Measurements from ENCODE around the gene KIF5A.
"Not testable (repeated sequence)": the region's sequence is repeated elsewhere in the genome, so short reads cannot be mapped to it uniquely, and the experiment has no call there.

KIF5A gene

GRCh38 chr12:57516617-57517153 is 33.2 kb upstream of the KIF5A start:
- ATAC-seq (no peak), DNase-seq (no peak)
- Mint-ChIP-seq H3K9me3 (no peaks in the 10 kb centered on the region), H3K36me3 (ENCODE audit: low read depth) (peaks cover 80% of the 10 kb centered on the region), H3K27me3 (no peaks in the 10 kb centered on the region), H3K4me1 (peaks cover 35% of the 10 kb centered on the region), H3K27ac (peak overlapping the region; percentile 49), H3K4me3 (no peak overlapping the region)

GRCh38 chr12:57517187-57517586 is 32.7 kb upstream of the KIF5A start:
- Mint-ChIP-seq H3K27me3 (peaks cover 2% of the 10 kb centered on the region), H3K4me3 (peak overlapping the region; percentile 95), H3K9me3 (no peaks in the 10 kb centered on the region), H3K4me1 (peaks cover 40% of the 10 kb centered on the region), H3K27ac (peak overlapping the region; percentile 49), H3K36me3 (ENCODE audit: low read depth) (peaks cover 75% of the 10 kb centered on the region)
- DNase-seq (no peak), ATAC-seq (no peak)

- ATAC-seq, H3K27me3 Mint-ChIP-seq, H3K9me3 Mint-ChIP-seq, DNase-seq: not testable (repeated sequence)
- H3K4me3 Mint-ChIP-seq = peak overlapping the region; percentile 95
- peaks cover 70% of the 10 kb centered on the region for H3K36me3 Mint-ChIP-seq (ENCODE audit: low read depth)
- H3K4me1 Mint-ChIP-seq = peaks cover 42% of the 10 kb centered on the region
- H3K27ac Mint-ChIP-seq = peak overlapping the region; percentile 98
Measured at GRCh38 chr12:57517718-57518117, 32.1 kb upstream of the KIF5A start.

- H3K27me3 Mint-ChIP-seq = peaks cover 2% of the 10 kb centered on the region
- no peaks in the 10 kb centered on the region for H3K9me3 Mint-ChIP-seq
- peaks cover 44% of the 10 kb centered on the region for H3K4me1 Mint-ChIP-seq
- peak overlapping the region; percentile 95 for H3K4me3 Mint-ChIP-seq
- H3K27ac Mint-ChIP-seq = peak overlapping the region; percentile 98
- DNase-seq (no peak), ATAC-seq (no peak)
- H3K36me3 Mint-ChIP-seq (ENCODE audit: low read depth) = peaks cover 64% of the 10 kb centered on the region
Measured at GRCh38 chr12:57518176-57518919, 31.5 kb upstream of the KIF5A start.

GRCh38 chr12:57518920-57519795 is 30.7 kb upstream of the KIF5A start:
- ATAC-seq = no peak
- Mint-ChIP-seq H3K4me3 (peak overlapping the region; percentile 95), H3K9me3 (no peaks in the 10 kb centered on the region), H3K27ac (peak overlapping the region; percentile 98), H3K4me1 (peaks cover 52% of the 10 kb centered on the region), H3K27me3 (peaks cover 2% of the 10 kb centered on the region), H3K36me3 (ENCODE audit: low read depth) (peaks cover 59% of the 10 kb centered on the region)
- no peak for DNase-seq

- H3K4me1 Mint-ChIP-seq = peaks cover 58% of the 10 kb centered on the region
Measured at GRCh38 chr12:57519796-57520052, 30.1 kb upstream of the KIF5A start.

GRCh38 chr12:57520053-57520818 is 29.6 kb upstream of the KIF5A start, which contains the start of gene DDIT3:
TSS of gene DDIT3 (minus strand) at chr12:57520514. CDS start at chr12:57517406, 3,108 bp downstream.
- Mint-ChIP-seq H3K9me3 (no peaks in the 10 kb centered on the region), H3K4me1 (peaks cover 61% of the 10 kb centered on the region), H3K36me3 (ENCODE audit: low read depth) (peaks cover 50% of the 10 kb centered on the region), H3K27me3 (peaks cover 2% of the 10 kb centered on the region), H3K4me3 (peak within 1 kb of the TSS; percentile 95), H3K27ac (peak within 1 kb of the TSS; percentile 98)
- ATAC-seq = peak; percentile 75
- DNase-seq = peak; percentile 100

More at GRCh38 chr12:57519796-57520052, 30.1 kb upstream of the KIF5A start:
- no peaks in the 10 kb centered on the region for H3K9me3 Mint-ChIP-seq
- DNase-seq (peak; percentile 37), ATAC-seq (no peak)
- H3K27me3 Mint-ChIP-seq = peaks cover 2% of the 10 kb centered on the region
- H3K36me3 Mint-ChIP-seq (ENCODE audit: low read depth) = peaks cover 53% of the 10 kb centered on the region
- H3K4me3 Mint-ChIP-seq = peak overlapping the region; percentile 95
- peak overlapping the region; percentile 98 for H3K27ac Mint-ChIP-seq

- Mint-ChIP-seq H3K36me3 (ENCODE audit: low read depth) (peaks cover 37% of the 10 kb centered on the region), H3K4me1 (peaks cover 59% of the 10 kb centered on the region), H3K27ac (peak overlapping the region; percentile 98), H3K4me3 (peak overlapping the region; percentile 95), H3K27me3 (peaks cover 2% of the 10 kb centered on the region), H3K9me3 (no peaks in the 10 kb centered on the region)
- no peak for ATAC-seq
- peak; percentile 39 for DNase-seq
Measured at GRCh38 chr12:57521525-57522010, 28.3 kb upstream of the KIF5A start.

- Mint-ChIP-seq H3K4me1 (peaks cover 58% of the 10 kb centered on the region), H3K4me3 (peak within 1 kb of the TSS; percentile 95), H3K27me3 (peaks cover 2% of the 10 kb centered on the region), H3K9me3 (no peaks in the 10 kb centered on the region), H3K27ac (peak within 1 kb of the TSS; percentile 98), H3K36me3 (ENCODE audit: low read depth) (peaks cover 34% of the 10 kb centered on the region)
- ATAC-seq (peak; percentile 30), DNase-seq (peak; percentile 92)
Measured at GRCh38 chr12:57522011-57522886, 27.6 kb upstream of the KIF5A start, which contains the start of gene MBD6. TSS of gene MBD6 (plus strand) at chr12:57522824. CDS start at chr12:57524304, 1,480 bp downstream.

GRCh38 chr12:57522887-57523705 is 26.7 kb upstream of the KIF5A start:
- Mint-ChIP-seq H3K27me3 (peaks cover 2% of the 10 kb centered on the region), H3K27ac (peak overlapping the region; percentile 87), H3K4me1 (peaks cover 52% of the 10 kb centered on the region), H3K36me3 (ENCODE audit: low read depth) (peaks cover 30% of the 10 kb centered on the region), H3K9me3 (no peaks in the 10 kb centered on the region), H3K4me3 (peak overlapping the region; percentile 95)
- ATAC-seq (no peak), DNase-seq (peak; percentile 51)

GRCh38 chr12:57523706-57524614 is 25.9 kb upstream of the KIF5A start:
- DNase-seq (no peak), ATAC-seq (no peak)
- peaks cover 25% of the 10 kb centered on the region for H3K36me3 Mint-ChIP-seq (ENCODE audit: low read depth)
- H3K4me1 Mint-ChIP-seq = peaks cover 44% of the 10 kb centered on the region
- H3K27ac Mint-ChIP-seq = peak overlapping the region; percentile 87
- H3K9me3 Mint-ChIP-seq = no peaks in the 10 kb centered on the region
- peaks cover 2% of the 10 kb centered on the region for H3K27me3 Mint-ChIP-seq
- peak overlapping the region; percentile 95 for H3K4me3 Mint-ChIP-seq

All from activated naive CD8-positive, alpha-beta T cell treated with anti-CD3 and anti-CD28 coated beads, Interleukin-2, amount 50 U/mL, for 24 hours (primary cell).